Measurements from ENCODE around the gene PPM1H. TPM values are rescaled to one million over a fixed set of nuclear protein-coding genes. Genes with fewer than 3 reads are reported as not detected.

Gene PPM1H
- total RNA-seq, 4 donors from 2014 or later, result 0.83 to 3.0 (median 2.3) TPM

GRCh38 chr12:62834406-62834805 lies 100.5 kb downstream of the PPM1H start:
- DNase-seq (ENCODE audit: extremely low spot score), result no peak
- intact Hi-C loops (cut with DNase I), result no loop called here
- peak overlapping the region in 3 of 4 donors; percentile 28 to 55 (median 36) for H3K27ac ChIP-seq (replicated peaks in 1 of 4)
- no peaks in the 10 kb centered on the region for H3K9me3 ChIP-seq
- TF ChIP-seq POLR2AphosphoS5 (IDR thresholded peaks at IDR 0.05) (peak; percentile 19 to 33), POLR2A (IDR thresholded peaks at IDR 0.05; ENCODE audit: low read depth) (no peak)
- H3K36me3 ChIP-seq, result no peaks in the 10 kb centered on the region
- H3K27me3 ChIP-seq, result no peaks in the 10 kb centered on the region
- 74% methylated on average over 4 of the region's 4 CpGs for WGBS
- H3K4me1 ChIP-seq, result peaks cover 0 to 11% (median 9%) of the 10 kb centered on the region in 4 donors
- peak overlapping the region in 3 of 4 donors; percentile 8 to 28 (median 23) for H3K4me3 ChIP-seq

DNA sequence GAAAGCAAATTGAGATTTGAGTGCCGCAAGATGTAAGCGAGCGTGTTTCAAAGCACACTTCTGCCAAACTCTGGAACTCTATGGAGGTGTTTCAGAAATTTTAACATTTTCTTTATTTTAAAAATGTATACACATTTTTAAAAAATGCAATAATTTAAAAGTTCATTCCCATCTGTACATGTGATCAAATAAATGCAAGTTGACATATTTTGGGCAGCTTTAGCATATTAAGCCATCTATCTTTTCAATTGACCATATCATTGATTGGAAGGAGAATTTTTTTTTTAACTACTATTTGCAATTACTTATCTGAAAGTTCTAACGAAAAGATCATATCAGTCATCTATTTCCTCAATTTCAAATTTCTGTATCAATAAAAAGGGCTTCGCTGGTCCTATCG lies 101.3 kb downstream of the PPM1H start:
- Histone ChIP-seq H3K36me3 (no peaks in the 10 kb centered on the region), H3K4me1 (peaks cover 0 to 11% (median 9%) of the 10 kb centered on the region in 4 donors), H3K4me3 (no peak overlapping the region), H3K27ac (replicated peaks in 1 of 4) (no peak overlapping the region), H3K27me3 (no peaks in the 10 kb centered on the region), H3K9me3 (no peaks in the 10 kb centered on the region)
- no peak for TF ChIP-seq POLR2AphosphoS5 (IDR thresholded peaks at IDR 0.05)
- TF ChIP-seq EP300 (IDR thresholded peaks at IDR 0.05), result no peak
- no peak for TF ChIP-seq POLR2A (IDR thresholded peaks at IDR 0.05; ENCODE audit: low read depth)
- no peak for TF ChIP-seq CTCF (IDR thresholded peaks at IDR 0.05)
- intact Hi-C loops (cut with DNase I), result no loop called here
- DNase-seq (ENCODE audit: extremely low spot score), result no peak
- WGBS, result 98% methylated on average over 6 of the region's 6 CpGs

GRCh38 chr12:62832558-62832957 lies 102.4 kb downstream of the PPM1H start:
- Histone ChIP-seq H3K27me3 (no peaks in the 10 kb centered on the region), H3K27ac (replicated peaks in 1 of 4) (no peak overlapping the region), H3K9me3 (no peaks in the 10 kb centered on the region), H3K4me3 (no peak overlapping the region), H3K4me1 (peaks cover 0 to 11% (median 9%) of the 10 kb centered on the region in 4 donors), H3K36me3 (no peaks in the 10 kb centered on the region)
- 68% methylated on average over 3 of the region's 3 CpGs for whole genome bisulfite sequencing
- intact Hi-C loops (cut with DNase I), result no loop called here
- DNase-seq (ENCODE audit: extremely low spot score), result no peak
- TF ChIP-seq POLR2A (IDR thresholded peaks at IDR 0.05; ENCODE audit: low read depth) (no peak), EP300 (IDR thresholded peaks at IDR 0.05) (no peak), CTCF (IDR thresholded peaks at IDR 0.05) (no peak), POLR2AphosphoS5 (IDR thresholded peaks at IDR 0.05) (no peak)

DNA sequence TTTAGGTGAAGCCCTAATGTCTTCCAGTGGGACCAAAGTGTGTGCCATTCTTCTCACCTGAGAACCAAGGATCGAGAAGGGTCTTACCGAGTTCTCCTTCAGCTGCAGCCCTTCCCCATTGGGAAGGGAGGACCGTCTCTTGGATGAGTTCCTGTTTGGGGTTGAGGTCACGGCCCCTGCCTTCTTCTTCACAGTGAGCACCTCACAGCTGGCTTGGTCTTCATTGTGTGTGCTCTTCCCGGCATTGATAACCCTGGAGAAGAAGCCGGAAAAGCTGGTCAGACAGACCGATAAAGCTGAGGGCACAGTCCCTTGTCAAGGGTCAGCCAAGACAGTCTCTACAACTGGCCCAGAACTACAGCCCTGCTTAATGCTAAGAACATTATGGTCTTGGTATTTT lies 102.9 kb downstream of the PPM1H start:
- Histone ChIP-seq H3K27ac (replicated peaks in 1 of 4) (no peak overlapping the region), H3K36me3 (no peaks in the 10 kb centered on the region), H3K4me1 (peaks cover 0 to 11% (median 9%) of the 10 kb centered on the region in 4 donors), H3K27me3 (no peaks in the 10 kb centered on the region), H3K4me3 (no peak overlapping the region), H3K9me3 (no peaks in the 10 kb centered on the region)
- 87% methylated on average over 7 of the region's 7 CpGs for WGBS
- intact Hi-C loops (cut with DNase I), result no loop called here
- DNase-seq (ENCODE audit: extremely low spot score), result no peak
- TF ChIP-seq POLR2AphosphoS5 (IDR thresholded peaks at IDR 0.05) (no peak), CTCF (IDR thresholded peaks at IDR 0.05) (no peak), EP300 (IDR thresholded peaks at IDR 0.05) (no peak)

- Histone ChIP-seq H3K27me3 (no peaks in the 10 kb centered on the region), H3K4me3 (no peak overlapping the region), H3K4me1 (no peaks in the 10 kb centered on the region), H3K27ac (replicated peaks in 1 of 4) (no peak overlapping the region), H3K36me3 (no peaks in the 10 kb centered on the region), H3K9me3 (no peaks in the 10 kb centered on the region)
- 84% methylated on average over 2 of the region's 2 CpGs for WGBS
- no peak for TF ChIP-seq CTCF (IDR thresholded peaks at IDR 0.05)
- no peak for TF ChIP-seq POLR2A (IDR thresholded peaks at IDR 0.05; ENCODE audit: low read depth)
- TF ChIP-seq POLR2AphosphoS5 (IDR thresholded peaks at IDR 0.05), result no peak
- TF ChIP-seq EP300 (IDR thresholded peaks at IDR 0.05), result no peak
- DNase-seq (ENCODE audit: extremely low spot score), result no peak
- intact Hi-C loops (cut with DNase I), result no loop called here
Observed at GRCh38 chr12:62827855-62828254, 107.1 kb downstream of the PPM1H start.
